Measurements from ENCODE around the gene JARID2.

JARID2 gene

DNA sequence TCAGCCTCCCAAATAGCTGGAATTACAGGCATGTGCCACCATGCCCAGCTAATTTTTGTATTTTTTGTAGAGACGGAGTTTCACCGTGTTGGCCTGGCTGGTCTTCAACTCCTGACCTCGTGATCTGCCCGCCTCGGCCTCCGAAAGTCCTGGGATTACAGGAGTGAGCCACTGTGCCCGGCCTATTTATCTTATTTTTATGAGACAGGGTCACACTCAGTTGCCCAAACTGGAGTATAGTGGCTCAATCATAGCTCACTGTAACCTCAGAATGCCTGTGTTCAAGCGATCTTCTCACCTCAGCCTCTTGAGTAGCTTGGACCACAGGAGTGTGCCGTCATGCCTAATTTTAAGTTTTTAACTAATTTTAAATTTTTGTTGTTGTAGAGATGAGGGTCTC lies 114.4 kb downstream of the JARID2 start:
- H3K36me3 Mint-ChIP-seq (ENCODE audit: low read depth): peaks cover 7% of the 10 kb centered on the region
- ATAC-seq (no peak), DNase-seq (no peak)
- no peak overlapping the region for H3K27ac Mint-ChIP-seq
- H3K9me3 Mint-ChIP-seq: no peaks in the 10 kb centered on the region
- peaks cover 40% of the 10 kb centered on the region for H3K4me1 Mint-ChIP-seq
- H3K4me3 Mint-ChIP-seq: no peak overlapping the region
- H3K27me3 Mint-ChIP-seq: no peaks in the 10 kb centered on the region

DNA sequence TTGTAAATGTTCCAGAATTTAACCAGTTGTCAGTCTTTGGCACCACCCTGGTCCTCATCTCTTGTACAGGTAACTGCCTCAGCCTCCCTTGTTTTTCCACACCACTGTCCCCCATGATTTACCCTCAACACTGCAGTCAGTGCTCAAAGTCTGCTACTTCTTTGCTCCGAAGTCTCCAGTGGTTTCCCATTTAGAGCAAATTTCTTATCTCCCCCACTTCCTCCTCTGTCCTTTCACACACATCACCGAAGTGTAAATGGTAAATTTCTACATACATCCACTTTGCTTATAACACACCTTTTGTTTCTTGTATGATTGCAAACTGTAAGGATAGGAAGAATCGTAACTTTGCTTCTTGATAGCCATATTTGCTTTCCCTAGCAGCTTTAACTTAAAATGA lies 115.3 kb downstream of the JARID2 start:
- Mint-ChIP-seq H3K9me3 (no peaks in the 10 kb centered on the region), H3K4me3 (no peak overlapping the region), H3K36me3 (ENCODE audit: low read depth) (peaks cover 4% of the 10 kb centered on the region), H3K4me1 (peaks cover 32% of the 10 kb centered on the region), H3K27ac (no peak overlapping the region), H3K27me3 (no peaks in the 10 kb centered on the region)
- DNase-seq: no peak
- ATAC-seq: no peak

DNA sequence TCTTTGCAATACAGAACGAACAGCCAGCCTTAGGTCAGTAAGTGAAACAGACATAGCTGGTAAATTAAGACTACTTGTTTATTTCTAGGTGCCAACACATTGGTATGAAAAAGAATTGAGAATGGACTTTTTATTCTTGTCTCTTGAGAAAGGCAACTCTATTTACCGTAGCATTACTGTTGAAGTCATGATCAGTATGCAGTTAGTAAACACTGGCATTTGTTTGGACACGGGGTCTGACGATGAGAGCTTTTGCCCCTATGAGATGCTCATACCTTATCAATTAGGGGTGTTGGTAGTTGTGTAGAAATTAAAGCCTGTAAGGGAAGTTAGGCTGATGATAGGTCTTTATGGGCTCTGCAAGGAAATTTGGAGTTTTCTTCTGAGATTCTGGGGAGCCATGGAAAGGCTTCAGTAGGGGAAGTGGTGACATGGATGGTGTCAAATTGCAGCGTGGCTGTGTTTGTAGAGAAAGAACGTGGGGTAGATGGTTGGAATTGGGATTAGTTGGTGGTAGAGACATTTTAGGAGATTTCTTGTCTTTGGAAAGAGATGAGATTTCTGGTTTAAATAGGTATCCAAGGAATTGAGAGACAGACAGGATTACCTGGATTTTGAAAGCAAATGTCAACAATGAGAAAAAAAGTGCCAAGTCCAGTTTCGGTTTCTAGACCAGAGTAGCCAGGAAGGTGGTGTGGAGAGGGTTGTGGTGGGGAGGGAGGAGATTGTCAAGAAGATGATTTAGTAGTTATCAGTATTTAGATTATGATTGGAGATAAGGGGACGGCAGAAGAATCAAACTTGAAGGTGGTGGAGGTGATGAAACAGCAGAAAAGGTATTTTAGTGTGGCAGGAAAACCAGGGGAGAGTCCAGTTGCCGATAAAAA lies 116.6 kb downstream of the JARID2 start:
- DNase-seq: no peak
- Mint-ChIP-seq H3K4me1 (peaks cover 33% of the 10 kb centered on the region), H3K9me3 (no peaks in the 10 kb centered on the region)

DNA sequence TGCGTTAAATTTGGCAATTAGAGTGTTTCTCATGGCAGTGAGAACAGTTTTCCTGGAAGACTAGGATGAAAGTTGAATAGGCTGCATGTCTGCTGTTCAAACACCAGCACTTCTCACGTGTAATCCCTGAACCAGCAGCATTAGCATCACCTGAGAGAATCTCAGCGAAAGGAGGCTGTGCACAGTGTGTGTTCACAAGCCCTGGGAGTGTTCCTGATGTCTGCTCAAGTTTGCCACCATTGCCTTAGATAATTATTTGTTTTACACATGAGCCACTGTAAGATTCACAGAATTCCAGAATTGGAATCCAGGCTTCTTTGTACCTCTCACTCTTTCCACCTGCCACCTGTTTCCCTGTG lies 117.3 kb downstream of the JARID2 start:
- no peak overlapping the region for H3K27ac Mint-ChIP-seq
- no peak for DNase-seq
- ATAC-seq: peak; percentile 23
- H3K27me3 Mint-ChIP-seq: no peaks in the 10 kb centered on the region
- peaks cover 7% of the 10 kb centered on the region for H3K36me3 Mint-ChIP-seq (ENCODE audit: low read depth)
- H3K9me3 Mint-ChIP-seq: no peaks in the 10 kb centered on the region
- no peak overlapping the region for H3K4me3 Mint-ChIP-seq
- peaks cover 34% of the 10 kb centered on the region for H3K4me1 Mint-ChIP-seq

More for the DNA sequence above, 116.6 kb downstream of the JARID2 start:
- no peaks in the 10 kb centered on the region for H3K27me3 Mint-ChIP-seq
- H3K4me3 Mint-ChIP-seq: no peak overlapping the region
- no peak for ATAC-seq
- peaks cover 4% of the 10 kb centered on the region for H3K36me3 Mint-ChIP-seq (ENCODE audit: low read depth)
- H3K27ac Mint-ChIP-seq: no peak overlapping the region

DNA sequence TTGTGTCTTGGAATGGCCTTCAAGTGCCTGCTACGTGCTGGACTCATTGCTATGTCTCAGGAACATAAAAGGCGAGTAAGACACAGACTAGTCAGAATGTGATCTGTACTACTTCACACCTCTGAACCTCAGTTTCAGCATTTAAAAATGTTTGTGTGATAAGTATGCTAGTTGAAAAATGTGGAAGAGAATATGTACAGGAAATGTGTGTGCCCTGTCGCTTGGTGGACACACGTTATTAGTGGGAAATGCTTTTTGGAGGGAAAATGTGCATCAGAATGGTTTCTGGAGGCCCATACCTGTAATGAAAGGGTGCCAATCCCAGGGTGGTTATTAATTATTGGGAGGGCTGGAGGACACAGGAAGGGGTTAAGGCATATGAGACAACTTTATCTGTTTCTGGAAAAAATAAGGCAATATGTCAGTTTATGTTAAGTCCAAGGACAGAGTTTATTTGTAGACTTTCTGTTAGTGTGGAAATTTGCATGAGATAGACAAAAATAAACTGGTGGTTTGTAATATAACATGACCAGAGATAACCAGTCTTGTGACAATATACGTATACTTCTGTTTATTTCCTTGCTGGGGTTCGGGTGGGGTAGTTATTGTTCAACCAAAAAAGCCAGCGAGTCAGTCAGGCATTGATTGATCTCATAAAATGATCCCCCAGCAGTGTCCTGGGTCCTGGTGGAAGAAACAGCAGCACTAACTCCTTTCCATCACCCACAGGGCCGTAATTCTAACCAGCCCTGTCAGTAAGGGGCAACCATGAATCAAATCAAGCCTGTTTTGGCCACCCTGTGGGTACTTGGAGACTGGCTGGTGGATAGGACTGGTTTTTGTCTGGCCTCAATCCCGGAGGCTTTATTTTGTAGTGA lies 117.9 kb downstream of the JARID2 start:
- DNase-seq (no peak), ATAC-seq (peak; percentile 85)
- Mint-ChIP-seq H3K4me3 (no peak overlapping the region), H3K27ac (no peak overlapping the region), H3K4me1 (peaks cover 33% of the 10 kb centered on the region), H3K27me3 (no peaks in the 10 kb centered on the region), H3K9me3 (no peaks in the 10 kb centered on the region), H3K36me3 (ENCODE audit: low read depth) (peaks cover 8% of the 10 kb centered on the region)

DNA sequence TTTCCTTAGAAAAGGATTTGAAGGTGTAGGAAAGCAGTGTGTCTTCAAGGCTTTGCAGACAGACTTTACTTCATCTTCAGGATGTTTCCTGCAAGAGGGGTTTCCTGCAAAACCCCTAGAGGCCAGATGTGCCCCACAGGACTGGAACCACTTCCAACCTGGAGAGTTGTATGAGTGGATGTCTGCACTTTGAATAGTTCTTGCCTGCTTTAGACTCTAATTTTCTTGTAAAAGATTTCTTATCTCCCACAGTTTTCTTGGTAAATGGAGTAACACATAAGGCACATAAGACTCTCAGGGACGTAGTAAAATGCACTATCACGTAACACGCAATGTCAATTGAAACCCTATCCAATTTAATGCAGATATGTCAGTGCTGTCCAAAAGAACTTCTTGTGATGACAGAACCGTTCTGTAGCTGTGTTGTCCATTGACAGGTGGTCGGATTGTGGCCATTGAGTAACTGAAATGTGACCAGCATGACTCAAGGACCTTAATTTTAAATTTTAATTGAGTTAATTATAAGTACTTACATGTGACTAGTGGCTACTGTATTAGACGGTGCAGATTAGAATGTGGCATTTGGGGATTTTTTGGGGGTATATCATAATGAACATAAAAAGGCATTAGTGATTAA lies 118.7 kb downstream of the JARID2 start:
- no peak for ATAC-seq
- Mint-ChIP-seq H3K9me3 (no peaks in the 10 kb centered on the region), H3K4me3 (no peak overlapping the region), H3K27me3 (no peaks in the 10 kb centered on the region), H3K36me3 (ENCODE audit: low read depth) (peaks cover 7% of the 10 kb centered on the region), H3K4me1 (peaks cover 29% of the 10 kb centered on the region), H3K27ac (no peak overlapping the region)
- DNase-seq: no peak

DNA sequence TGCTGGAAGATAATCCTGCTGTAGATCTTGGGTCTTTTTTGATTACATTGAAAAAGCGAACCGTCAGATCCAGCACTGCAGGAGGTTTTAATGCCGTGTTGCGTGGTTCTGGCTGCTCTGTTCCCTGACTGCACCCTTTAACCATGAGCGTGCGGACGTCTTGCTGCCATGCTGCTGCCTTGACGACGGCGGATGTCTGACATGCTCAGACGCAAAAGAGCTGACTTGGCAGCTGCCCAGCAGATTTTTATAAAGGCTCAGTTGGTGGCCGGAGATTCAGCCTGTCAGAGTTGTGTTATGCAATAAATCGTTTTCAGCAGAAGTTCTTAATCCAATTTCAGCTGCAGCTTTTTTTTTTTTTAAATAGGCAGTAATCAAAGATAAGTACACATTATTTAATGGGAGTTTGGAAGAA lies 119.4 kb downstream of the JARID2 start:
- H3K4me1 Mint-ChIP-seq: peaks cover 31% of the 10 kb centered on the region

DNA sequence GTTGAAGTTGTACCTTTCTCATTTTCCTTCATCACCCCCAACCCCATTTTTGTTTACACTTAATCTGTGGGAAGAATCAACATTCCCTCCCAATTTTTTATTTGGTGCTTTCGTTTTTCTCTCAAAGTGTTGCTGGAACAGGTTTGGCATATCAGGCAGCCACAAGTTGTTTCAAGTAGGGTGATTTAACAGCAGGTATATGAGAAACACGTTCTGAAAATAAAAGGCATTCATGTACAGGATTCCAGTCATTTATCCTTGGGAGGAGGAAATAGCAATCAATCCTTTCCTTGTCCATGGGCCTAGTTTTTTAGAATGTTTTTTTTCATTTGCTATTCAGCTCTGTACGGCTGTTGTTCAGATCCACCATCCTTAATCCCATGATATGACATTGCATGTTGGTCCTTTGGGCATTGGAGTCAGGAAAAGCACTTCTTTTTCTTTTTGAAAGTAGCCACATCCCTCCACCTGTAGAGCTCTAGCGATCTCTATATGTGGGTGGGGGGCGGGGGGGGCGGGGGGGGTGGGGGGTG lies 120.2 kb downstream of the JARID2 start:
- DNase-seq (no peak), ATAC-seq (no peak)
- H3K9me3 Mint-ChIP-seq: no peaks in the 10 kb centered on the region
- peaks cover 10% of the 10 kb centered on the region for H3K36me3 Mint-ChIP-seq (ENCODE audit: low read depth)
- peaks cover 38% of the 10 kb centered on the region for H3K4me1 Mint-ChIP-seq
- peak overlapping the region; percentile 18 for H3K27ac Mint-ChIP-seq
- no peak overlapping the region for H3K4me3 Mint-ChIP-seq
- no peaks in the 10 kb centered on the region for H3K27me3 Mint-ChIP-seq

More for the DNA sequence above, 119.4 kb downstream of the JARID2 start:
- Mint-ChIP-seq H3K9me3 (no peaks in the 10 kb centered on the region), H3K4me3 (peak overlapping the region; percentile 44), H3K27ac (peak overlapping the region; percentile 5), H3K27me3 (no peaks in the 10 kb centered on the region), H3K36me3 (ENCODE audit: low read depth) (peaks cover 10% of the 10 kb centered on the region)
- DNase-seq: peak; percentile 32
- ATAC-seq: peak; percentile 63

DNA sequence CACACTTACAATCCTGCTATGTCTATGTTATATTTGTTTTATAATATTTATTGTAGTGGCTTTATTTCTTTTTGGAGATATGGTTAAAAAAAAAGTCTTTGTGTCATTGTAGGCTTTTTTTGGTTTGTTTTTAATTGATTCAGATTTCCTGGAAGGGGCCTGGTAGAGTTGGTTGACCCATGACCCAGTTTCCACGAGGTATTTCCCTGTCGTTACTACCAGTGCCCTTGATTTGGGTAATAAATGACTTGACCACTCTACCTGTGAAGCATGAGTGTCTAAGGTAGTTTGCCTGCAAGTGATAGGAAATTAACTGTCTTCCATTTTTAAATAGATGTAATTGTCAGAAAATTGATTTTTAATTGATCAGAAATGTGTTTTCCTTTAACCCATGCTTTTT lies 121.0 kb downstream of the JARID2 start:
- no peak overlapping the region for H3K4me3 Mint-ChIP-seq
- H3K9me3 Mint-ChIP-seq: no peaks in the 10 kb centered on the region
- ATAC-seq: no peak
- H3K36me3 Mint-ChIP-seq (ENCODE audit: low read depth): peaks cover 11% of the 10 kb centered on the region
- peaks cover 45% of the 10 kb centered on the region for H3K4me1 Mint-ChIP-seq
- H3K27me3 Mint-ChIP-seq: no peaks in the 10 kb centered on the region
- DNase-seq: no peak
- H3K27ac Mint-ChIP-seq: no peak overlapping the region

DNA sequence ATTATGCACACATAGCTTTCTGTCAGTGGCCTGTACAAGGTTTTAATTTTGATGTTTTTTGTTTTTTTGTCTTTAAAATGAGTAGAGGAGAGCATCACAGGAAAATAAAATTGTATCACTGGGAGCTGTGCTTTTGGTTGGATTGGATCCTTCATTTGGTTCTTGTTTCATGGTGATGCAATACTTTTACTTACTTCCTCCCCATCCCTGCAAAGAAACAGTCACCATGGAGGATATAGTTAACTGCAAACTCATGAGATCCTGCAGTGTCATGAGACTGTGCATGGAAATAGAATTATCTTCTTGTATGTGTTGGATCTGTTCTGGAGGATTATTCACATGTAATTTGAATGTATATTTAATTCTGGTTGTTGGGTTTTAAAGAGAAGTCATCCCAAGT lies 122.3 kb downstream of the JARID2 start:
- H3K9me3 Mint-ChIP-seq: no peaks in the 10 kb centered on the region
- no peak for DNase-seq

DNA sequence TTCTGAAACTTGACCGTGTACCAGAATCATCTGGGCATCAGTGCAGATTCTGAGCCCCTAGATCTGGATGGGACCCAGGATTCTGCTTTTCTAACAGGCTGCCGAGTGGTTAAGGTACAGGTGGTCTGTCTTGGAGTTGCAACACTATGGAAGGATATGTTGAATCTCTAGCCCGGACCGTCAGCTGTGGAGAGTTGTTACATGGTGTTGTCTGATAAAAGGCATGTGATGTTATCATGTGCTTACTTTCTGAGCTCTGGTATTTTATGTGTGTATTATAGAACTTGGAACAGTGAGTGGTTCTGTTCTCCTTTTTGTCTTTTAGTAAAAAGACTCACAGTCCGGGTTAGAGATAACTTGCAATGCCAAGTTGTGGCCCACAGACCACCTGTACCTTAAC lies 123.0 kb downstream of the JARID2 start:
- ATAC-seq (no peak), DNase-seq (no peak)
- Mint-ChIP-seq H3K4me1 (peaks cover 49% of the 10 kb centered on the region), H3K27ac (no peak overlapping the region), H3K27me3 (no peaks in the 10 kb centered on the region), H3K4me3 (no peak overlapping the region), H3K36me3 (ENCODE audit: low read depth) (peaks cover 13% of the 10 kb centered on the region), H3K9me3 (no peaks in the 10 kb centered on the region)

More for the DNA sequence above, 122.3 kb downstream of the JARID2 start:
- no peak overlapping the region for H3K27ac Mint-ChIP-seq
- H3K4me3 Mint-ChIP-seq: no peak overlapping the region
- H3K36me3 Mint-ChIP-seq (ENCODE audit: low read depth): peaks cover 13% of the 10 kb centered on the region
- H3K4me1 Mint-ChIP-seq: peaks cover 49% of the 10 kb centered on the region
- no peak for ATAC-seq
- no peaks in the 10 kb centered on the region for H3K27me3 Mint-ChIP-seq

DNA sequence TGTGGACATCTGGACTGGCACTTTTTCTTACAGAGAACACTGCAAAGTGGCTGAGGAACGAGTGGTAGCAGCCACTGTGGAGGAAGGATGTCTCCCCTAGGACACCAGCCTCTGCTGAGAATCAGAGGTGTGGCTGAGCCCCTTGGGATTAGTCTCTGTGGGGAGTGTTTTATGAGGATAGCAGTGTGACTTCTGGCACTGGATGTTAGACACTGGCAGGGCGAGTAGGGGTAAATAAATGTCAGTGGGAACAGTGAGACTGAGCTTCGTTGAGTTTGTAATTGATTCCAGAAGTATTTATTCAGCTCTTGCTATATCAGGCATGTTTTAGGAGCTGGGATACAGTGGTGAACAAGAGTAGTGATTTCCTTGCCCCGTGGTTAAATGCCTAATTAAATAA lies 124.0 kb downstream of the JARID2 start:
- Mint-ChIP-seq H3K27ac (no peak overlapping the region), H3K9me3 (no peaks in the 10 kb centered on the region), H3K27me3 (no peaks in the 10 kb centered on the region), H3K4me1 (peaks cover 49% of the 10 kb centered on the region), H3K36me3 (ENCODE audit: low read depth) (peaks cover 13% of the 10 kb centered on the region), H3K4me3 (no peak overlapping the region)
- no peak for ATAC-seq
- no peak for DNase-seq

DNA sequence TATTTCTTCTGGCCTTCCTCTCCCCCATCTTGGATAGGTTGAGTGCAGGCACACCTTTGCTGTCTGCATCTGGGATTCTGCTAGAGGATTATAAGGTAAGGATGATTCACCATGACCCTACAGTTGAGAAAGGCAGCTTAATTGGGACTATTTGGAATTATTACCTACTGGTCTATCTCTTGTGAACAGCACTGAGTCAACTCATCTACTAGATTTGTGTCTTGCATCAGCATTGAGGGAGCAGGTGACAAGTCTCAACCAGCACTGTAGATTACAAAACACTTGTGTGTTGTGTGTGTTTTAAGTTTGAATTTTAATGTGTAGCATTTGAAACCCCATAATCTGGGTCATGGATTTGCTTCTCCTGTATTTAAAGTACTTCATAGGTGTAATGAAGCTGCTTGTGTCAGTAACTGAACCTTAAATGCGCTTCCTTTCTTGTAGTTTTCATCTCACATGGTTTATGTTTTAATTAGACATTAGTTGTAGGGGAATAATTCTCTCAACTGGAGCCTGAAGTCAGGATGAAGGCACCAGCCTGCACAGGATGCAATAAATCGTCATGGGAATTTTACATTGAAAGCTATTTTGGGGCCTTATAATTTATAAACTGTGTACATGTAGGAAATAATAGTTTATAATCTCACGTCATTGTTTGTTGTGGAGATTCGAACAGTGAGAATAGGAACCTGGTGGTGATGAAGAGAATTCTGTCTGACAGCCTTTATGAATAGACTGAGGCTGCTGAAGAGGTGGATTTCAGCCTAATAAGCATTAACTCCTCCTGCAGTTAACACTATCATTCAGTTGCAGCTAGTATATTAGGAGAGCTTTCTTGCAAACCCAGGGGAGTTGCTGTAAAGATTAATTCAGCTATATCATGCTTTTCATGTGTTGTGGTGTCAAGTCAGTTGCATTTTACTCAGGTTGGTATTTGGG lies 125.1 kb downstream of the JARID2 start:
- Mint-ChIP-seq H3K36me3 (ENCODE audit: low read depth) (peaks cover 20% of the 10 kb centered on the region), H3K27me3 (no peaks in the 10 kb centered on the region), H3K9me3 (no peaks in the 10 kb centered on the region), H3K27ac (no peak overlapping the region), H3K4me1 (peaks cover 54% of the 10 kb centered on the region), H3K4me3 (no peak overlapping the region)
- DNase-seq (no peak), ATAC-seq (no peak)

Data from activated naive CD8-positive, alpha-beta T cell treated with anti-CD3 and anti-CD28 coated beads, Interleukin-2, amount 50 U/mL, for 24 hours (primary cell).